AG04450 (cell line): ENCODE data around the gene BPIFB4. TPM values are rescaled to one million over a fixed set of nuclear protein-coding genes. Genes with fewer than 3 reads are reported as not detected.
"Not testable (repeated sequence)": the region's sequence is repeated elsewhere in the genome, so short reads cannot be mapped to it uniquely, and the experiment has no call there.

Experiments
- CTCF ChIA-PET: fragments of 300-600, 350-600 bp; formaldehyde crosslinking; extraction: SDS; loops from one replicate; lab custom pipeline; 2022; ENCODE audit warnings: antibody characterized with exemption, inconsistent platforms; lab: Charles Lee
- POLR2A ChIA-PET: fragments of 350-600 bp; formaldehyde crosslinking; extraction: SDS; loops from one replicate; lab custom pipeline; 2021; ENCODE audit warnings: antibody characterized with exemption, inconsistent platforms; lab: Yijun Ruan, JAX
- DNase-seq: peaks from one replicate; pipeline ENCODE4 v3.0.0-alpha.2; 2011; ENCODE audit warnings: low read depth, low spot score
- H3K27ac ChIP-seq: one replicate; pipeline ENCODE4 v1.5.1; 2012; ENCODE audit warnings: low read depth, low read length, control low read depth
- H3K27me3 ChIP-seq: one replicate; pipeline ENCODE4 v1.6.0; 2012; ENCODE audit warnings: low read length; ENCODE audit not compliant: control insufficient read depth, insufficient read depth
- H3K4me3 ChIP-seq: 2 replicates; pipeline ENCODE4 v1.5.1; 2011; ENCODE audit warnings: mild to moderate bottlenecking, low read depth, low read length, control low read depth
- H3K9me3 ChIP-seq: 2 replicates; pipeline ENCODE4 v1.5.1; 2012; ENCODE audit warnings: low read length; ENCODE audit not compliant: control insufficient read depth, insufficient read depth
- polyA plus RNA-seq: library from polyadenylated mRNA; depleted of rRNA; stranded (reverse); fragments of >200 nt; gene quantifications from 2 replicates; pipeline ENCODE4 v1.2.3, GENCODE V29; 2011
- TF ChIP-seq, protein P1 (sequence below): IDR thresholded peaks from 2 replicates; pipeline ENCODE4 v1.5.1; 2011; ENCODE audit warnings: low read depth, low read length, control low read depth, inconsistent platforms

The BPIFB4 gene
- polyA plus RNA-seq, 1 experiment = not detected

DNA sequence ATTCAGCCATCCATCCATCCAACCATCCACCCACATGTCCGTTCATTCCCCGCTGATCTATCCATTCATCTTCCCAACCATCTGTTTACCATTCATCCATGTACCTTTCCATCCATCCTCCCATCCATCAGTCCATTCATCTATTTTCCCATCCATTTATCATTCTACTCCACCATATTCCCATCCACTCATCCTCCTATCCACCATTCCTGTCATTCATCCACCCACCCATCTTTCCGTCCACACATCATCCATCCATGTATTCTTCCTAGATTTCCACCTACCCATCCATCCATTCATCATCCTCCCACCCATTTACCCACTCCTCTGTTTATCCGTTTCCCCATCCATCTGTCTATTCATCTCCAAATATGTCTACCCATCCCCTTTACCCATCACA lies 41.2 kb upstream of the BPIFB4 start:
- H3K27me3 ChIP-seq = no peaks in the 10 kb centered on the region
- no peak for DNase-seq
- POLR2A ChIA-PET = no interaction called here
- H3K27ac ChIP-seq = no peak overlapping the region
- no peaks in the 10 kb centered on the region for H3K9me3 ChIP-seq
- CTCF ChIA-PET = no interaction called here
- H3K4me3 ChIP-seq = no peak overlapping the region
- TF ChIP-seq, protein P1, sequence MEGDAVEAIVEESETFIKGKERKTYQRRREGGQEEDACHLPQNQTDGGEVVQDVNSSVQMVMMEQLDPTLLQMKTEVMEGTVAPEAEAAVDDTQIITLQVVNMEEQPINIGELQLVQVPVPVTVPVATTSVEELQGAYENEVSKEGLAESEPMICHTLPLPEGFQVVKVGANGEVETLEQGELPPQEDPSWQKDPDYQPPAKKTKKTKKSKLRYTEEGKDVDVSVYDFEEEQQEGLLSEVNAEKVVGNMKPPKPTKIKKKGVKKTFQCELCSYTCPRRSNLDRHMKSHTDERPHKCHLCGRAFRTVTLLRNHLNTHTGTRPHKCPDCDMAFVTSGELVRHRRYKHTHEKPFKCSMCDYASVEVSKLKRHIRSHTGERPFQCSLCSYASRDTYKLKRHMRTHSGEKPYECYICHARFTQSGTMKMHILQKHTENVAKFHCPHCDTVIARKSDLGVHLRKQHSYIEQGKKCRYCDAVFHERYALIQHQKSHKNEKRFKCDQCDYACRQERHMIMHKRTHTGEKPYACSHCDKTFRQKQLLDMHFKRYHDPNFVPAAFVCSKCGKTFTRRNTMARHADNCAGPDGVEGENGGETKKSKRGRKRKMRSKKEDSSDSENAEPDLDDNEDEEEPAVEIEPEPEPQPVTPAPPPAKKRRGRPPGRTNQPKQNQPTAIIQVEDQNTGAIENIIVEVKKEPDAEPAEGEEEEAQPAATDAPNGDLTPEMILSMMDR = no peak

DNA sequence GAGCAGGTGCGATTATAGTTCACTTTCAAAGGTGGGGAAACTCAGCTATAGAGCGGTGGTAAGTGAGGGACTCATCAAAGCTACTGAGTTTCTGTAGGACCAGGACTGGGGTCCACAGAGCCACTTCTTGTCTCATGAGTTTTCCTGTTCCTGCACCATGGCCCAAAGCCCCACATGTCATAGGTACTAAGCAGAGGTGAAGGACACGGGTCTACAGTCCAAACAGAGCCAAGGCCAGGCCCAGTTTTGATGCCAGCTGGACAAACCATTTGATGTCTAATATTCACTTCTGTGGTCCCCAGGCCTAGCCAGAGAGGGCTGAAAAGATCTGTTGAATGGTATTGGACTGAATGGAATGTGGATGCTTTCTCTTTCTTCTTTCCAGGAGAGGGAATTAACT lies 37.0 kb upstream of the BPIFB4 start:
- H3K27ac ChIP-seq = no peak overlapping the region
- H3K9me3 ChIP-seq = no peaks in the 10 kb centered on the region; the same call in 1 of the 2 replicates
- DNase-seq = no peak
- ChIA-PET CTCF (no interaction called here), POLR2A (no interaction called here)
- H3K4me3 ChIP-seq = no peak overlapping the region
- TF ChIP-seq, protein P1 = no peak
- no peaks in the 10 kb centered on the region for H3K27me3 ChIP-seq

DNA sequence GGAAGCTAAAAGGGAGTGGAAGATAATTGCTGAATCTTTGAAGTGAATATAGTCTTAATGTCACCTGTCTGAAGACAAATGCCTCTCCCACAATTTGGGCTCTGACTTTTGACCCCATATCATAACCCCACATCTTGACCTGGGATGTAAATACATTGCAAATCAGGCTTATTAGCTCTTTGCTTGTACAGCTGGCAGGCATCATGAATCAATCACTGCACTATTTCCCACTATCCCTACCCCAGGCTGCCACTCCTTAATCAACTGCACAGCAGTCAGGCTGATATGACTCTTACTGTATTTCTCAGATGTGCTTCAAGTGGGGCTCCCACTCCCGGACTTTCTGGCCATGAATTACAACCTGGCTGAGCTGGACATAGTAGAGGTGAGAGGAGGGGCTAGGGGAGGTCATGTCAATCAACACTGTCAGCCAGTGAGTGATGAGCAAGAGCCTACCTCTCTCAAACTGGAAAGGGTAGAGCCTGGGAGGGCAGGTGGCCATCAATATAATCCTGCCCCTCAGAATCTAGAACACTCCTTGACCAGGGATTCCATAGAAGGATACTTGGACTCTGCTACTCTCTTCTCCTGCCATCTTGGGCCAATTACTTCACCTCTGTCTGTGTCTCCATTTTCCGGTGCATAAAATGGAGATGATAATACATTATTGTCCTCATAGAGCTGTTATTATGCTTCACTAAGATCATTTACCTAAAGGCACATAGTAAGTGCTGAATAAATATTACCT lies 36.3 kb upstream of the BPIFB4 start:
- Histone ChIP-seq H3K4me3 (no peak overlapping the region), H3K27me3 (no peaks in the 10 kb centered on the region), H3K27ac (no peak overlapping the region), H3K9me3 (no peaks in the 10 kb centered on the region; the same call in 1 of the 2 replicates)
- TF ChIP-seq, protein P1 = no peak
- CTCF ChIA-PET = interaction anchor here (0.5 kb wide), 1 partner anchor 217 kb away, joined by 9 read pairs; no protein-coding TSS in a partner anchor
- POLR2A ChIA-PET = no interaction called here
- no peak for DNase-seq

DNA sequence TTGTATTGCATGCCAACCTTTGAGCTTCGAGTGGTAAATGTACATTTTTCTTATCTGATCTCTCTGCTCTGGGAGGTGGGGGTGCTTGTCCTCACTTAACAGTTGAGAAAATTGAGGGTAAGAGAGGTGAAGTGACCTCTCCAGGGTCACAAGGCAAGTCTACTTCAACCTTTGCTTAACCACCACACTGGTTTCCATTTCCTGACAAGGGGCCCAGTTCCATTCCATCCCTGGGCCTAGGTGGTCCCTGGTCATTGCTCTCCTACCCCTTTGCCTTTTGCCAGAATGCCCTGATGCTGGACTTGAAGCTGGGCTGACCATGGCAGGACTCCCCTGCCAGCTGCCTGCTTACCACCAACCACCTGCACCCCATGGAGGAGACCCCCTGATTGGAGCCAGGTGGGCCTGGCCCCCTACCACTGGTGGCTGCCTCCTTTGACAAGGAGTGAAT lies 35.7 kb upstream of the BPIFB4 start:
- ChIA-PET POLR2A (no interaction called here), CTCF (interaction anchor here (0.5 kb wide), 1 partner anchor 216 kb away, joined by 9 read pairs; no protein-coding TSS in a partner anchor)
- no peaks in the 10 kb centered on the region; the same call in none of the 2 replicates for H3K9me3 ChIP-seq
- TF ChIP-seq, protein P1 = no peak
- no peak overlapping the region for H3K27ac ChIP-seq
- no peaks in the 10 kb centered on the region for H3K27me3 ChIP-seq
- no peak overlapping the region for H3K4me3 ChIP-seq
- DNase-seq = no peak

DNA sequence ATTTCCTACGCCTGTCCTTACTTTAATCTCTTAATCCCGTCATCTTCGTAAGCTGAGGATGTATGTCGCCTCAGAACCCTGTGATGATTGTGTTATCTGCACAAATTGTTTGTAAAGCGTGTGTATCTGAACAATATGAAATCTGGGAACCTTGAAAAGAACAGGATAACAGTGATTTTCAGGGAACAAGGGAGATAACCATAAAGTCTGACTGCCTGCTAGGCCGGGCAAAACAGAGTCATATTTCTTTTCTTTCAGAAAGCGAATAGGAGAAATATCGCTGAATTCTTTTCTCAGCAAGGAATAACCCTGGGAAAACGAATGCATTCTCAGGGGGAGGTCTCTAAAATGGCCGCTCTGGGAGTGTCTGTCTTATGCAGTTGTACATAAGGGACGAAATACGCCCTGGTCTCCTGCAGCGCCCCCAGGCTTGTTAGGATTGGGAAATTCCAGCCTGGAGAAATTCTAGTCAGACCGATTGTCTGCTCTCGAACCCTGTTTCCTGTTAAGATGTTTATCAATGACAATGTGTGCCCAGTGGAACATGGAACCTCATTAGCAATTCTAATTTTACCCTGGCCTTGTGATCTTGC lies 34.2 kb upstream of the BPIFB4 start:
- CTCF ChIA-PET, H3K27ac ChIP-seq, H3K4me3 ChIP-seq, H3K27me3 ChIP-seq, DNase-seq, H3K9me3 ChIP-seq, POLR2A ChIA-PET: not testable (repeated sequence)
